ENCODE data around the gene MMS19.

The MMS19 gene

DNA sequence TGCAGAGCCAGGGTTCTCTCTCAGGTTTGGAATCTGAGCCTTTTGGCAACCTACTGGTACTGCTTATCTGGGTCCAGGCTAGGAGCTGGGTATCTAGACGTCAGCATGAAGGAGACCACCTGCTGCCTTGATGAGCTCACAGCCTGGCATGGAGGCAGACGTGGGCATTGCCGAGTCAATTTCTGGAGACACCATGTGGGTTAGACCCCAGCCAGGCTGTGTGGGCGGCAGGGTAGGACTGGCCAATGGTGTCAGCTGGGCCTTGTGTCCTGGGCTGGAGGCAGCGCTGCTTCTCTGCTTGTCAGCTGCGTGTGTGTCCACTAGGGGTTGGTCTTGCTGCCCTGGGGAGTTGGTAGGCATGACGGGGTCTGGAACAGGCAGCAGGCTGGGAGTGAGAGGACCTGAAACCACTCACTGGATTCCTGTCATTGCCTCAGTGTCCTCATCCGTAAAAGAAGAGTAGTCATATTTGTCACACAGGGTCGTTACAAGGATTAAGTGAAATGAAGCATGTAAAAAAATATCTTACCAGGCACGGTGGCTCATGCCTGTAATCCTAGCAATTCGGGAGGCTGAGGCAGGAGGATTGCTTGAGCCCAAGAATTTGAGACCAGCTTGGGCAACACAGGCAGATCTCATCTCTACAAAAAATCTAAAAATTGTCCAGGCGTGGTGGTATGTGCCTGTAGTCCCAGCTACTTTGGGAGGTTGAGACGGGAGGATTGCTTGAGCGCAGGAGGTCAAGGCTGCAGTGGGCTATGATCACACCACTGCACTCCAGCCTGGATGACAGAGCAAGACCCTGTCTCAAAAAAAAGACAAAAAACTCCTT lies 42.7 kb upstream of the MMS19 start:
- no peak overlapping the region for H3K27ac ChIP-seq (ENCODE audit: low read length)
- no peak overlapping the region for H3K4me3 ChIP-seq (ENCODE audit: low read depth in 1 of 2, low read length in 2 of 2)
- no peak for ATAC-seq (ENCODE audit: insufficient read depth, low read depth)
- no peaks in the 10 kb centered on the region for H3K9me3 ChIP-seq (ENCODE audit: insufficient read depth, low read length, severe bottlenecking)
- no peaks in the 10 kb centered on the region for H3K4me1 ChIP-seq (ENCODE audit: insufficient read depth, low read length)
- no peak overlapping the region for H2AFZ ChIP-seq (ENCODE audit: low read depth, low read length)
- no peaks in the 10 kb centered on the region for H3K36me3 ChIP-seq (ENCODE audit: insufficient read depth, low read length)
- no peak overlapping the region for H3K9ac ChIP-seq (ENCODE audit: low read depth, low read length)
- no peaks in the 10 kb centered on the region for H3K79me2 ChIP-seq (ENCODE audit: insufficient read depth, low read length)
- H3K4me2 ChIP-seq (ENCODE audit: insufficient read depth, low read length): no peak overlapping the region
- no peak for TF ChIP-seq EZH2 (IDR thresholded peaks at IDR 0.05; ENCODE audit: borderline replicate concordance, low read depth, low read length, severe bottlenecking)
- TF ChIP-seq, protein P1, sequence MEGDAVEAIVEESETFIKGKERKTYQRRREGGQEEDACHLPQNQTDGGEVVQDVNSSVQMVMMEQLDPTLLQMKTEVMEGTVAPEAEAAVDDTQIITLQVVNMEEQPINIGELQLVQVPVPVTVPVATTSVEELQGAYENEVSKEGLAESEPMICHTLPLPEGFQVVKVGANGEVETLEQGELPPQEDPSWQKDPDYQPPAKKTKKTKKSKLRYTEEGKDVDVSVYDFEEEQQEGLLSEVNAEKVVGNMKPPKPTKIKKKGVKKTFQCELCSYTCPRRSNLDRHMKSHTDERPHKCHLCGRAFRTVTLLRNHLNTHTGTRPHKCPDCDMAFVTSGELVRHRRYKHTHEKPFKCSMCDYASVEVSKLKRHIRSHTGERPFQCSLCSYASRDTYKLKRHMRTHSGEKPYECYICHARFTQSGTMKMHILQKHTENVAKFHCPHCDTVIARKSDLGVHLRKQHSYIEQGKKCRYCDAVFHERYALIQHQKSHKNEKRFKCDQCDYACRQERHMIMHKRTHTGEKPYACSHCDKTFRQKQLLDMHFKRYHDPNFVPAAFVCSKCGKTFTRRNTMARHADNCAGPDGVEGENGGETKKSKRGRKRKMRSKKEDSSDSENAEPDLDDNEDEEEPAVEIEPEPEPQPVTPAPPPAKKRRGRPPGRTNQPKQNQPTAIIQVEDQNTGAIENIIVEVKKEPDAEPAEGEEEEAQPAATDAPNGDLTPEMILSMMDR (IDR thresholded peaks at IDR 0.05; ENCODE audit: borderline replicate concordance, extremely low read depth, low read length, poor library complexity, severe bottlenecking): no peak
- no peaks in the 10 kb centered on the region for H3K27me3 ChIP-seq (ENCODE audit: insufficient read depth, low read length, poor library complexity)
- no peak for DNase-seq
- no peaks in the 10 kb centered on the region for H4K20me1 ChIP-seq (ENCODE audit: insufficient read depth, low read length)

DNA sequence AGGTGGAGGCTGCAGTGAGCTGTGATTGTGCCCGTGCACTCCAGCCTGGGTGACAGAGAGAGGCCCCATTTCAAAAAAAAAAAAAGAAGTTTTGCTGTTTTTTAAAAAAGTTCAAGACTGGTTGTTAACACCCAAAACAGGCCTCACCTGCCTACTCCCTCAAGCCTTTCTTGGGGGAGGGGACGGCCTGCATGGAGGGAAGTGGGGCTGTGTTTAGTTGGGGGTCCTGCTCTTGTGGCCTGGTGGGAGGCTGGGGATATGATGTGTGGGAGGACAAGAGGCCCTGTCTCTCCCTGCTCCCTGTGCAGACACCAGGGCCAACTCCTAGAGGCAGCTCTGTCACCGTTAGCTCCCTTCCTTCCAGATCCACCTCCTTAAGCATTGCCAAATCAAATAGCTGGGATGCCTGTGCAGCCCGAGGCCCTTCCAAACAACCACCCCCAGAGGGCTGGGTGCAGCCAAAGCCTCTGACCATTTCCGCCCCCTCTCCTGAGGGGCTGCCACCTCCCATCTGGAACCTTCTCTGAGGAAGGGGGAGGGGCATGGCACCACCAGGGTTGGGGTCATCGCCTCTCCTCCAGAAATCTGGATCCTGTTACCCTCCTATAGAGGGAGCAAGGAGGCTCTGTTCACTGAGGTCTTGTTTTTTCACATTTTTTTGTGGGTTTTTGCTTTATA lies 41.4 kb upstream of the MMS19 start:
- no peaks in the 10 kb centered on the region for H3K9me3 ChIP-seq (ENCODE audit: insufficient read depth, low read length, severe bottlenecking)
- H3K27me3 ChIP-seq (ENCODE audit: insufficient read depth, low read length, poor library complexity): no peaks in the 10 kb centered on the region
- no peaks in the 10 kb centered on the region for H3K79me2 ChIP-seq (ENCODE audit: insufficient read depth, low read length)
- ATAC-seq (ENCODE audit: insufficient read depth, low read depth) (no peak), DNase-seq (no peak)
- no peaks in the 10 kb centered on the region for H3K36me3 ChIP-seq (ENCODE audit: insufficient read depth, low read length)
- H2AFZ ChIP-seq (ENCODE audit: low read depth, low read length): no peak overlapping the region
- H3K27ac ChIP-seq (ENCODE audit: low read length): no peak overlapping the region
- no peak overlapping the region for H3K9ac ChIP-seq (ENCODE audit: low read depth, low read length)
- no peaks in the 10 kb centered on the region for H3K4me1 ChIP-seq (ENCODE audit: insufficient read depth, low read length)
- H3K4me2 ChIP-seq (ENCODE audit: insufficient read depth, low read length): no peak overlapping the region
- H3K4me3 ChIP-seq (ENCODE audit: low read depth in 1 of 2, low read length in 2 of 2): no peak overlapping the region
- TF ChIP-seq EZH2 (IDR thresholded peaks at IDR 0.05; ENCODE audit: borderline replicate concordance, low read depth, low read length, severe bottlenecking): no peak
- TF ChIP-seq, protein P1 (IDR thresholded peaks at IDR 0.05; ENCODE audit: borderline replicate concordance, extremely low read depth, low read length, poor library complexity, severe bottlenecking): no peak
- no peaks in the 10 kb centered on the region for H4K20me1 ChIP-seq (ENCODE audit: insufficient read depth, low read length)

DNA sequence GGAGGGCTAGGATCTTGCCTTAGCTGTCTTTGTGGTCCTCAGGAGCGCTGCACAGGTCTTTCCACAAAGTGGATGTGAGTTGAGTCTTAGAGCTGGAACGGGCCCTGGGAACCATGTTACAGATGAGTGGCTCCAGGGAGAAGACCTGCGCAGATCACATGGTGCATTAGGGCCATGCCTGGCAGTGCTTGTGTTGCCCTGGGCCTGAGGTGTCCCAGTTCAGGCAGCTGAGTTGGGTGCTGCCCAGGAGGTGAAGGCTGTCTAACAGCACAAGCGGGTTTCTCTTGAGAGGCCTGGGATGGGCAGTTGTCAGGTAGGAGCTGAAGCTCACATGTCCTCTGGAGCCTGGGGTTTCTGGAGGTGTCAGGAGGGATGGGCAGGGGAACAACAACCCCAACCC lies 40.6 kb upstream of the MMS19 start:
- H3K9ac ChIP-seq (ENCODE audit: low read depth, low read length): no peak overlapping the region
- ATAC-seq (ENCODE audit: insufficient read depth, low read depth) (no peak), DNase-seq (no peak)
- no peak overlapping the region for H3K4me2 ChIP-seq (ENCODE audit: insufficient read depth, low read length)
- H3K4me1 ChIP-seq (ENCODE audit: insufficient read depth, low read length): no peaks in the 10 kb centered on the region
- no peaks in the 10 kb centered on the region; the same call in 1 of the 2 replicates for H4K20me1 ChIP-seq (ENCODE audit: insufficient read depth, low read length)
- H3K4me3 ChIP-seq (ENCODE audit: low read depth in 1 of 2, low read length in 2 of 2): no peak overlapping the region
- no peak overlapping the region for H2AFZ ChIP-seq (ENCODE audit: low read depth, low read length)
- H3K27me3 ChIP-seq (ENCODE audit: insufficient read depth, low read length, poor library complexity): no peaks in the 10 kb centered on the region
- H3K79me2 ChIP-seq (ENCODE audit: insufficient read depth, low read length): no peaks in the 10 kb centered on the region
- H3K27ac ChIP-seq (ENCODE audit: low read length): no peak overlapping the region
- no peaks in the 10 kb centered on the region for H3K36me3 ChIP-seq (ENCODE audit: insufficient read depth, low read length)
- H3K9me3 ChIP-seq (ENCODE audit: insufficient read depth, low read length, severe bottlenecking): no peaks in the 10 kb centered on the region
- TF ChIP-seq, protein P1 (IDR thresholded peaks at IDR 0.05; ENCODE audit: borderline replicate concordance, extremely low read depth, low read length, poor library complexity, severe bottlenecking): no peak
- TF ChIP-seq EZH2 (IDR thresholded peaks at IDR 0.05; ENCODE audit: borderline replicate concordance, low read depth, low read length, severe bottlenecking): no peak

Measured in DND-41 (cell line).